ENCODE results near the gene HDC. TPM values are rescaled to one million over a fixed set of nuclear protein-coding genes. Genes with fewer than 3 reads are reported as not detected.
A peak's percentile ranks its signal among the peaks of the same experiment; 100 is the strongest.

HDC gene
- total RNA-seq, 1 donor from 2014 or later = 3.5 TPM

- TF ChIP-seq CTCF (conservative IDR thresholded peaks at IDR 0.05) = no peak
- Mint-ChIP-seq H3K9me3 (no peaks in the 10 kb centered on the region), H3K27me3 (ENCODE audit: low read depth) (no peaks in the 10 kb centered on the region), H3K4me1 (no peaks in the 10 kb centered on the region), H3K36me3 (ENCODE audit: low read depth) (peaks cover 5% of the 10 kb centered on the region), H3K27ac (ENCODE audit: unreplicated experiment) (no peak overlapping the region), H3K4me3 (no peak overlapping the region)
- DNase-seq (ENCODE audit: low read depth, low spot score) = no peak
Observed at GRCh38 chr15:50278496-50278895, 13.0 kb upstream of the HDC start.

DNA sequence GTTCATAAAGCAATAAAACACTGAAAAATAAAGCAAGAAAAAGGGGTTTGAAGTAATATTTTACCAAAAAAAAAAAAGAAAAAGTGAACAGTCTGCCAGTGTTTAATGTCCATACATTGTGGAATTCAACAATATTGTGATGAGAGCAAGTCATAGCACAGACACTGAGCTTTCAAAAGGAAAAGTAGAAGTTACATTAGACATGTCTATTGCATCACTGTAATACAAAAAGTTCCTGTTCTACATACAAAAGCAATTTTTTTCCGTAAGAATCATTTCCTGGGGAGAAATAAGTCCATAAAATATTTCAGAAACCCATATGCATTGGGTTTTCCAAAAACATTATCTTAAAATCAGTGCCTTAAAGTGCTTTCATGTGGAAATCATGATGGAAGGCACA is 11.8 kb upstream of the HDC start:
- TF ChIP-seq CTCF (conservative IDR thresholded peaks at IDR 0.05) = no peak
- Mint-ChIP-seq H3K36me3 (ENCODE audit: low read depth) (peaks cover 5% of the 10 kb centered on the region), H3K27ac (ENCODE audit: unreplicated experiment) (no peak overlapping the region), H3K4me3 (no peak overlapping the region), H3K9me3 (no peaks in the 10 kb centered on the region), H3K4me1 (no peaks in the 10 kb centered on the region), H3K27me3 (ENCODE audit: low read depth) (no peaks in the 10 kb centered on the region)
- no peak for DNase-seq (ENCODE audit: low read depth, low spot score)

DNA sequence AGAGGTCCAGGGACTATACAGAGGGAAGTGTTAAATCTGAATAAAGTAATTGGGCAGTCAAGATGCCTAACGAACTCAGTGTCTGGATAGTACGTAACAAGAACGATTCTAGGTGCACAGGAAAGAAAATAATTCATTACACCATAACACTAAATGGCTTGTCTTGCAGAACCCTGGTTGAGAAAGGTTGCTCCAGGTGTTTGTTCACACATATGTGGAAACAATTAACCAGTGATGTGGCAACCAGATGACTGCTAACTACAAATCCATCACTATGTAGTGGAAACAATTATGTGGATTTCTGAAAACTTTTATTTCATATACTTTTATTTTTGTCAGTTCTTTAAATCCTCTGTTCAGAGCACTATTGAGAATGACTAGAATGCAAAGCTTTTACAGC is 10.4 kb upstream of the HDC start:
- TF ChIP-seq CTCF (conservative IDR thresholded peaks at IDR 0.05) = no peak
- DNase-seq (ENCODE audit: low read depth, low spot score) = no peak
- Mint-ChIP-seq H3K36me3 (ENCODE audit: low read depth) (peaks cover 5% of the 10 kb centered on the region), H3K9me3 (no peaks in the 10 kb centered on the region), H3K4me1 (no peaks in the 10 kb centered on the region), H3K4me3 (no peak overlapping the region), H3K27me3 (ENCODE audit: low read depth) (no peaks in the 10 kb centered on the region), H3K27ac (ENCODE audit: unreplicated experiment) (no peak overlapping the region)

- no peak for TF ChIP-seq CTCF (conservative IDR thresholded peaks at IDR 0.05)
- peaks cover 3% of the 10 kb centered on the region for H3K36me3 Mint-ChIP-seq (ENCODE audit: low read depth)
- no peaks in the 10 kb centered on the region for H3K4me1 Mint-ChIP-seq
- H3K4me3 Mint-ChIP-seq = no peak overlapping the region
- H3K27me3 Mint-ChIP-seq (ENCODE audit: low read depth) = no peaks in the 10 kb centered on the region
- no peaks in the 10 kb centered on the region for H3K9me3 Mint-ChIP-seq
- DNase-seq (ENCODE audit: low read depth, low spot score) = no peak
- no peak overlapping the region for H3K27ac Mint-ChIP-seq (ENCODE audit: unreplicated experiment)
Observed at GRCh38 chr15:50275091-50275490, 9.6 kb upstream of the HDC start.

DNA sequence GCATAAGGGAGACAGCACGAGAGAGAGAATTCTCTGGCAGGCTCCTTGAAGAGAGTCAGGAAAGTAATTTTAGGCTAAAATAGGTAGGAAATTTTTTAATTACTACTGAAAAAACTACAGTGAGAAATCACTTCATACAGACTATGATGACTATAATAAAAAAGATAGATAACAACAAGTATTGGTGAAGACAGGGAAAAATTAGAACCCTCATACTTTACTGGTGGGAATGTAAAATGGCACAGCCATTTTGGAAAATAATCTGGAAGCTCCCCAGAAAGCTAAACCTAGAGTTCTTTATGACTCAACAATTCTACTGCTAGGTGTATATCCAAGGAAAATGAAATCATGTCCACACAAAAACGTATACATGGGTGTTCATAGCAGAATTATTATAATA is 2.1 kb upstream of the HDC start:
- no peak for TF ChIP-seq CTCF (conservative IDR thresholded peaks at IDR 0.05)
- no peak overlapping the region for H3K4me3 Mint-ChIP-seq
- peaks cover 21% of the 10 kb centered on the region for H3K4me1 Mint-ChIP-seq
- H3K27ac Mint-ChIP-seq (ENCODE audit: unreplicated experiment) = no peak overlapping the region
- H3K27me3 Mint-ChIP-seq (ENCODE audit: low read depth) = no peaks in the 10 kb centered on the region
- no peaks in the 10 kb centered on the region for H3K36me3 Mint-ChIP-seq (ENCODE audit: low read depth)
- DNase-seq (ENCODE audit: low read depth, low spot score) = no peak
- no peaks in the 10 kb centered on the region for H3K9me3 Mint-ChIP-seq

GRCh38 chr15:50262533-50262932 is 3.0 kb downstream of the HDC start:
- Mint-ChIP-seq H3K4me3 (no peak overlapping the region), H3K9me3 (no peaks in the 10 kb centered on the region), H3K27me3 (ENCODE audit: low read depth) (no peaks in the 10 kb centered on the region), H3K36me3 (ENCODE audit: low read depth) (no peaks in the 10 kb centered on the region), H3K27ac (ENCODE audit: unreplicated experiment) (peak overlapping the region; percentile 68), H3K4me1 (peaks cover 21% of the 10 kb centered on the region)
- DNase-seq (ENCODE audit: low read depth, low spot score) = no peak
- TF ChIP-seq CTCF (conservative IDR thresholded peaks at IDR 0.05) = no peak

Measured in neural crest cell (in vitro differentiated cells).